HEK293 (cell line): Measurements from ENCODE around the gene NPPB.

ENCODE experiments used
- SP7 ChIP-seq: fragments of 450-650 bp; formaldehyde crosslinking; IDR thresholded peaks from 2 replicates; pipeline ENCODE4 v1.5.1; 2016; ENCODE audit warnings: missing biosample characterization, missing genetic modification characterization
- YY1 ChIP-seq: fragments of 450-650 bp; formaldehyde crosslinking; IDR thresholded peaks from 2 replicates; pipeline ENCODE4 v1.5.1; 2018; ENCODE audit warnings: missing biosample characterization, missing genetic modification characterization
- ZNF10 ChIP-seq: fragments of 450-650 bp; formaldehyde crosslinking; IDR thresholded peaks from 2 replicates; pipeline ENCODE4 v1.5.1; 2017; ENCODE audit warnings: missing biosample characterization, missing genetic modification characterization
- ZNF132 ChIP-seq: fragments of 450-650 bp; formaldehyde crosslinking; IDR thresholded peaks from 2 replicates; pipeline ENCODE4 v1.5.1; 2017; ENCODE audit warnings: missing biosample characterization, missing genetic modification characterization, borderline replicate concordance
- ZNF175 ChIP-seq: fragments of 450-650 bp; formaldehyde crosslinking; IDR thresholded peaks from 2 replicates; pipeline ENCODE4 v1.5.1; 2016; ENCODE audit warnings: missing biosample characterization, missing genetic modification characterization
- ZNF24 ChIP-seq: fragments of 450-650 bp; formaldehyde crosslinking; IDR thresholded peaks from 2 replicates; pipeline ENCODE4 v1.5.1; 2016; ENCODE audit warnings: missing biosample characterization, missing genetic modification characterization
- ZNF335 ChIP-seq: fragments of 450-650 bp; formaldehyde crosslinking; conservative IDR thresholded peaks from 2 replicates; pipeline ENCODE4 v1.5.1; 2016; ENCODE audit warnings: missing biosample characterization, missing genetic modification characterization
- ZNF510 ChIP-seq: fragments of 450-650 bp; formaldehyde crosslinking; IDR thresholded peaks from 2 replicates; pipeline ENCODE4 v1.5.1; 2018; ENCODE audit warnings: mild to moderate bottlenecking, missing genetic modification characterization, missing biosample characterization; ENCODE audit not compliant: insufficient replicate concordance
- ZNF514 ChIP-seq: fragments of 450-650 bp; formaldehyde crosslinking; IDR thresholded peaks from 2 replicates; pipeline ENCODE4 v1.5.1; 2016; ENCODE audit warnings: missing biosample characterization, missing genetic modification characterization
- ZNF548 ChIP-seq: fragments of 450-650 bp; formaldehyde crosslinking; IDR thresholded peaks from 2 replicates; pipeline ENCODE4 v1.5.1; 2016; ENCODE audit warnings: missing biosample characterization, missing genetic modification characterization
- ZNF624 ChIP-seq: fragments of 450-650 bp; formaldehyde crosslinking; IDR thresholded peaks from 2 replicates; pipeline ENCODE4 v1.5.1; 2017; ENCODE audit warnings: missing biosample characterization, missing genetic modification characterization
- ZNF660 ChIP-seq: fragments of 450-650 bp; IDR thresholded peaks from 2 replicates; pipeline ENCODE4 v1.5.1; 2018; ENCODE audit warnings: missing biosample characterization, mild to moderate bottlenecking, missing genetic modification characterization
- ZXDB ChIP-seq: fragments of 450-650 bp; formaldehyde crosslinking; IDR thresholded peaks from 2 replicates; pipeline ENCODE4 v1.5.1; 2016; ENCODE audit warnings: missing biosample characterization, missing genetic modification characterization
- TF ChIP-seq, protein P1 (sequence below): fragments of 450-650 bp; formaldehyde crosslinking; IDR thresholded peaks from 2 replicates; pipeline ENCODE4 v1.5.1; 2016; ENCODE audit warnings: missing biosample characterization, missing genetic modification characterization
- TF ChIP-seq, protein P2 (sequence below): fragments of 450-650 bp; formaldehyde crosslinking; optimal IDR thresholded peaks from 2 replicates; pipeline ENCODE3; 2016; ENCODE audit warnings: missing biosample characterization, mild to moderate bottlenecking, missing genetic modification characterization
- TF ChIP-seq, protein P3 (sequence below): fragments of 450-650 bp; formaldehyde crosslinking; IDR thresholded peaks from 2 replicates; pipeline ENCODE4 v1.5.1; 2016; ENCODE audit warnings: missing biosample characterization, missing genetic modification characterization, borderline replicate concordance
- TF ChIP-seq, protein P4 (sequence below): fragments of 450-650 bp; formaldehyde crosslinking; IDR thresholded peaks from 2 replicates; pipeline ENCODE4 v1.5.1; 2016; ENCODE audit warnings: missing biosample characterization, missing genetic modification characterization, borderline replicate concordance
- TF ChIP-seq, protein P5 (sequence below): fragments of 450-650 bp; formaldehyde crosslinking; IDR thresholded peaks from 2 replicates; pipeline ENCODE4 v1.5.1; 2016; ENCODE audit warnings: missing biosample characterization, missing genetic modification characterization
- TF ChIP-seq, protein P6 (sequence below): fragments of 450-650 bp; formaldehyde crosslinking; IDR thresholded peaks from 2 replicates; pipeline ENCODE4 v1.5.1; 2016; ENCODE audit warnings: missing biosample characterization, missing genetic modification characterization, low read depth
- TF ChIP-seq, protein P7 (sequence below): fragments of 450-650 bp; formaldehyde crosslinking; IDR thresholded peaks from 2 replicates; pipeline ENCODE4 v1.5.1; 2016; ENCODE audit warnings: missing biosample characterization, missing genetic modification characterization

The NPPB gene

DNA sequence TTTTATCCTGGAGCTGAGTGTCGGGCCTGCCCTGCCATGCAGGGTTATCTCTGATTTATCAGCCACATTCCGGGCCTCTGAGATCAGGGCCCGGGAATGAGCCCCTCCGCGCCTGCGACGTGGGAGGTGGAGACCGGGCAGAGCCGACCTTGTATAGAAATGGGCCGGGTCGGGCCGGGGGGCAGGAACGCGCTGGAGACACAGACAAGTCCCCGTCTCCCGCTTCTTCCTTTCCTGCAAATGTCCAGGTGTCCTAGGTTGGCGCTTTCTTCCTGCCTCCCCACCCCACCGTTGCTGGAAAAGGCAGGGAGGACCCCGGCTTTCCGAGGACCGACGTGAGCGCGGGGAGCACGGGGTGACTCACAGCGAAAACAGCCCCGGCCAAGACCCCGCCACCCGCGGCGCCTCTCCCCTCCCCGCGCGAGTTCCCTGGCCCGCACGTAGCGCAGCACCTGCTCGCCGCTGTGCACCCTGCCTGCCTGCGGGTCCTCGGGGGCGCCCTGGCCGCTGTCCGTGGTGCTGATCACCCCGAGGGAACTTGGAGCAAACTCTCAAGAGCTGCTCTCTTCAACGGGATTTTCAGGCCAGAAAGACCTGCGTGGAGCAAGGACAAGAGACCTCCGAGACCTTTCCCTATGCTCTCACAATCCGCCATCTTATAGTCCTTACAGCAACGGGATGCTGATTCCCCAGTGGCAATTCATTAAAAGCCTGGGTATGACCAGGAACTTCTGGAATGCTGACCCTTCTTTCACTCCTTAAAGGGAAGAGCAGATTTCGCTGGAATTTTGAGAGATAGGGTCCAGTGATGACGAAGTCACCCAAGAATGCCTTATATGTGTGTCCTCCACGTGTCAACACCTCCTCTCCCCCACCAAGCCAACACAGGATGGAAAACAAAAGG lies 475 bp upstream of the NPPB start (continued):
- TF ChIP-seq, protein P1, sequence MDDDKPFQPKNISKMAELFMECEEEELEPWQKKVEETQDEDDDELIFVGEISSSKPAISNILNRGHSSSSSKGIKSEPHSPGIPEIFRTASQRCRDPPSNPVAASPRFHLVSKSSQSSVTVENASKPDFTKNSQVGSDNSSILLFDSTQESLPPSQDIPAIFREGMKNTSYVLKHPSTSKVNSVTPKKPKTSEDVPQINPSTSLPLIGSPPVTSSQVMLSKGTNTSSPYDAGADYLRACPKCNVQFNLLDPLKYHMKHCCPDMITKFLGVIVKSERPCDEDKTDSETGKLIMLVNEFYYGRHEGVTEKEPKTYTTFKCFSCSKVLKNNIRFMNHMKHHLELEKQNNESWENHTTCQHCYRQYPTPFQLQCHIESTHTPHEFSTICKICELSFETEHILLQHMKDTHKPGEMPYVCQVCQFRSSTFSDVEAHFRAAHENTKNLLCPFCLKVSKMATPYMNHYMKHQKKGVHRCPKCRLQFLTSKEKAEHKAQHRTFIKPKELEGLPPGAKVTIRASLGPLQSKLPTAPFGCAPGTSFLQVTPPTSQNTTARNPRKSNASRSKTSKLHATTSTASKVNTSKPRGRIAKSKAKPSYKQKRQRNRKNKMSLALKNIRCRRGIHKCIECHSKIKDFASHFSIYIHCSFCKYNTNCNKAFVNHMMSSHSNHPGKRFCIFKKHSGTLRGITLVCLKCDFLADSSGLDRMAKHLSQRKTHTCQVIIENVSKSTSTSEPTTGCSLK (tag by site-specific recombination) = no peak
- TF ChIP-seq YY1 (no peak), ZNF548 (tag by site-specific recombination) (no peak), SP7 (peak; percentile 54), ZNF514 (tag by site-specific recombination) (no peak), ZXDB (no peak), ZNF335 (tag by site-specific recombination) (peak; percentile 97), ZNF24 (tag by site-specific recombination) (no peak), ZNF175 (tag by site-specific recombination) (no peak), ZNF510 (tag by site-specific recombination) (no peak), ZNF10 (tag by site-specific recombination) (no peak), ZNF660 (tag by site-specific recombination) (0 out of 2 replicates have a peak, but pooled peaks have one; percentile 18), ZNF624 (no peak), ZNF132 (tag by site-specific recombination) (no peak)
- TF ChIP-seq, protein P2, sequence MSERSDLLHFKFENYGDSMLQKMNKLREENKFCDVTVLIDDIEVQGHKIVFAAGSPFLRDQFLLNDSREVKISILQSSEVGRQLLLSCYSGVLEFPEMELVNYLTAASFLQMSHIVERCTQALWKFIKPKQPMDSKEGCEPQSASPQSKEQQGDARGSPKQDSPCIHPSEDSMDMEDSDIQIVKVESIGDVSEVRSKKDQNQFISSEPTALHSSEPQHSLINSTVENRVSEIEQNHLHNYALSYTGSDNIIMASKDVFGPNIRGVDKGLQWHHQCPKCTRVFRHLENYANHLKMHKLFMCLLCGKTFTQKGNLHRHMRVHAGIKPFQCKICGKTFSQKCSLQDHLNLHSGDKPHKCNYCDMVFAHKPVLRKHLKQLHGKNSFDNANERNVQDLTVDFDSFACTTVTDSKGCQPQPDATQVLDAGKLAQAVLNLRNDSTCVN = peak; percentile 71
- TF ChIP-seq, protein P3, sequence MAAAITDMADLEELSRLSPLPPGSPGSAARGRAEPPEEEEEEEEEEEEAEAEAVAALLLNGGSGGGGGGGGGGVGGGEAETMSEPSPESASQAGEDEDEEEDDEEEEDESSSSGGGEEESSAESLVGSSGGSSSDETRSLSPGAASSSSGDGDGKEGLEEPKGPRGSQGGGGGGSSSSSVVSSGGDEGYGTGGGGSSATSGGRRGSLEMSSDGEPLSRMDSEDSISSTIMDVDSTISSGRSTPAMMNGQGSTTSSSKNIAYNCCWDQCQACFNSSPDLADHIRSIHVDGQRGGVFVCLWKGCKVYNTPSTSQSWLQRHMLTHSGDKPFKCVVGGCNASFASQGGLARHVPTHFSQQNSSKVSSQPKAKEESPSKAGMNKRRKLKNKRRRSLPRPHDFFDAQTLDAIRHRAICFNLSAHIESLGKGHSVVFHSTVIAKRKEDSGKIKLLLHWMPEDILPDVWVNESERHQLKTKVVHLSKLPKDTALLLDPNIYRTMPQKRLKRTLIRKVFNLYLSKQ (tag by site-specific recombination) = no peak
- TF ChIP-seq, protein P4, sequence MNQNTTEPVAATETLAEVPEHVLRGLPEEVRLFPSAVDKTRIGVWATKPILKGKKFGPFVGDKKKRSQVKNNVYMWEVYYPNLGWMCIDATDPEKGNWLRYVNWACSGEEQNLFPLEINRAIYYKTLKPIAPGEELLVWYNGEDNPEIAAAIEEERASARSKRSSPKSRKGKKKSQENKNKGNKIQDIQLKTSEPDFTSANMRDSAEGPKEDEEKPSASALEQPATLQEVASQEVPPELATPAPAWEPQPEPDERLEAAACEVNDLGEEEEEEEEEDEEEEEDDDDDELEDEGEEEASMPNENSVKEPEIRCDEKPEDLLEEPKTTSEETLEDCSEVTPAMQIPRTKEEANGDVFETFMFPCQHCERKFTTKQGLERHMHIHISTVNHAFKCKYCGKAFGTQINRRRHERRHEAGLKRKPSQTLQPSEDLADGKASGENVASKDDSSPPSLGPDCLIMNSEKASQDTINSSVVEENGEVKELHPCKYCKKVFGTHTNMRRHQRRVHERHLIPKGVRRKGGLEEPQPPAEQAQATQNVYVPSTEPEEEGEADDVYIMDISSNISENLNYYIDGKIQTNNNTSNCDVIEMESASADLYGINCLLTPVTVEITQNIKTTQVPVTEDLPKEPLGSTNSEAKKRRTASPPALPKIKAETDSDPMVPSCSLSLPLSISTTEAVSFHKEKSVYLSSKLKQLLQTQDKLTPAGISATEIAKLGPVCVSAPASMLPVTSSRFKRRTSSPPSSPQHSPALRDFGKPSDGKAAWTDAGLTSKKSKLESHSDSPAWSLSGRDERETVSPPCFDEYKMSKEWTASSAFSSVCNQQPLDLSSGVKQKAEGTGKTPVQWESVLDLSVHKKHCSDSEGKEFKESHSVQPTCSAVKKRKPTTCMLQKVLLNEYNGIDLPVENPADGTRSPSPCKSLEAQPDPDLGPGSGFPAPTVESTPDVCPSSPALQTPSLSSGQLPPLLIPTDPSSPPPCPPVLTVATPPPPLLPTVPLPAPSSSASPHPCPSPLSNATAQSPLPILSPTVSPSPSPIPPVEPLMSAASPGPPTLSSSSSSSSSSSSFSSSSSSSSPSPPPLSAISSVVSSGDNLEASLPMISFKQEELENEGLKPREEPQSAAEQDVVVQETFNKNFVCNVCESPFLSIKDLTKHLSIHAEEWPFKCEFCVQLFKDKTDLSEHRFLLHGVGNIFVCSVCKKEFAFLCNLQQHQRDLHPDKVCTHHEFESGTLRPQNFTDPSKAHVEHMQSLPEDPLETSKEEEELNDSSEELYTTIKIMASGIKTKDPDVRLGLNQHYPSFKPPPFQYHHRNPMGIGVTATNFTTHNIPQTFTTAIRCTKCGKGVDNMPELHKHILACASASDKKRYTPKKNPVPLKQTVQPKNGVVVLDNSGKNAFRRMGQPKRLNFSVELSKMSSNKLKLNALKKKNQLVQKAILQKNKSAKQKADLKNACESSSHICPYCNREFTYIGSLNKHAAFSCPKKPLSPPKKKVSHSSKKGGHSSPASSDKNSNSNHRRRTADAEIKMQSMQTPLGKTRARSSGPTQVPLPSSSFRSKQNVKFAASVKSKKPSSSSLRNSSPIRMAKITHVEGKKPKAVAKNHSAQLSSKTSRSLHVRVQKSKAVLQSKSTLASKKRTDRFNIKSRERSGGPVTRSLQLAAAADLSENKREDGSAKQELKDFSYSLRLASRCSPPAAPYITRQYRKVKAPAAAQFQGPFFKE = no peak
- TF ChIP-seq, protein P5, sequence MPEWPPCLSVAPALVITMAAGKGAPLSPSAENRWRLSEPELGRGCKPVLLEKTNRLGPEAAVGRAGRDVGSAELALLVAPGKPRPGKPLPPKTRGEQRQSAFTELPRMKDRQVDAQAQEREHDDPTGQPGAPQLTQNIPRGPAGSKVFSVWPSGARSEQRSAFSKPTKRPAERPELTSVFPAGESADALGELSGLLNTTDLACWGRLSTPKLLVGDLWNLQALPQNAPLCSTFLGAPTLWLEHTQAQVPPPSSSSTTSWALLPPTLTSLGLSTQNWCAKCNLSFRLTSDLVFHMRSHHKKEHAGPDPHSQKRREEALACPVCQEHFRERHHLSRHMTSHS (tag by site-specific recombination) = no peak
- TF ChIP-seq, protein P6, sequence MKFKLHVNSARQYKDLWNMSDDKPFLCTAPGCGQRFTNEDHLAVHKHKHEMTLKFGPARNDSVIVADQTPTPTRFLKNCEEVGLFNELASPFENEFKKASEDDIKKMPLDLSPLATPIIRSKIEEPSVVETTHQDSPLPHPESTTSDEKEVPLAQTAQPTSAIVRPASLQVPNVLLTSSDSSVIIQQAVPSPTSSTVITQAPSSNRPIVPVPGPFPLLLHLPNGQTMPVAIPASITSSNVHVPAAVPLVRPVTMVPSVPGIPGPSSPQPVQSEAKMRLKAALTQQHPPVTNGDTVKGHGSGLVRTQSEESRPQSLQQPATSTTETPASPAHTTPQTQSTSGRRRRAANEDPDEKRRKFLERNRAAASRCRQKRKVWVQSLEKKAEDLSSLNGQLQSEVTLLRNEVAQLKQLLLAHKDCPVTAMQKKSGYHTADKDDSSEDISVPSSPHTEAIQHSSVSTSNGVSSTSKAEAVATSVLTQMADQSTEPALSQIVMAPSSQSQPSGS (tag by site-specific recombination) = no peak
- TF ChIP-seq, protein P7, sequence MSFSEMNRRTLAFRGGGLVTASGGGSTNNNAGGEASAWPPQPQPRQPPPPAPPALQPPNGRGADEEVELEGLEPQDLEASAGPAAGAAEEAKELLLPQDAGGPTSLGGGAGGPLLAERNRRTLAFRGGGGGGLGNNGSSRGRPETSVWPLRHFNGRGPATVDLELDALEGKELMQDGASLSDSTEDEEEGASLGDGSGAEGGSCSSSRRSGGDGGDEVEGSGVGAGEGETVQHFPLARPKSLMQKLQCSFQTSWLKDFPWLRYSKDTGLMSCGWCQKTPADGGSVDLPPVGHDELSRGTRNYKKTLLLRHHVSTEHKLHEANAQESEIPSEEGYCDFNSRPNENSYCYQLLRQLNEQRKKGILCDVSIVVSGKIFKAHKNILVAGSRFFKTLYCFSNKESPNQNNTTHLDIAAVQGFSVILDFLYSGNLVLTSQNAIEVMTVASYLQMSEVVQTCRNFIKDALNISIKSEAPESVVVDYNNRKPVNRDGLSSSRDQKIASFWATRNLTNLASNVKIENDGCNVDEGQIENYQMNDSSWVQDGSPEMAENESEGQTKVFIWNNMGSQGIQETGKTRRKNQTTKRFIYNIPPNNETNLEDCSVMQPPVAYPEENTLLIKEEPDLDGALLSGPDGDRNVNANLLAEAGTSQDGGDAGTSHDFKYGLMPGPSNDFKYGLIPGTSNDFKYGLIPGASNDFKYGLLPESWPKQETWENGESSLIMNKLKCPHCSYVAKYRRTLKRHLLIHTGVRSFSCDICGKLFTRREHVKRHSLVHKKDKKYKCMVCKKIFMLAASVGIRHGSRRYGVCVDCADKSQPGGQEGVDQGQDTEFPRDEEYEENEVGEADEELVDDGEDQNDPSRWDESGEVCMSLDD (tag by site-specific recombination) = peak; percentile 69; the same call in 1 of the 2 replicates
